K562 (cell line): ENCODE measurements around the gene TMEM79. TPM values are rescaled to one million over a fixed set of nuclear protein-coding genes. Genes with fewer than 3 reads are reported as not detected.

Experiments used
- ATAC-seq: fragments of 200-7000 bp; cut with Tn5 transposase; 3 replicates; pipeline ENCODE4 v1.9.1; 2020; ENCODE audit warnings: moderate library complexity
- BruUV-seq: library from RNA; stranded (reverse); fragments of 400-500 nt; replicated peaks from 2 replicates; lab custom pipeline; 2021; lab: Mats Ljungman, UMichigan
- CTCF ChIA-PET: fragments of 300-600 bp; formaldehyde crosslinking; extraction: SDS; loops from one replicate; lab custom pipeline; 2021; ENCODE audit warnings: low intra/inter-chr PET ratio; lab: Yijun Ruan, JAX
- POLR2A ChIA-PET: fragments of 300-600, 350-650 bp; sonication (Branson Sonifier 250); formaldehyde crosslinking; extraction: SDS; loops from one replicate; lab custom pipeline; 2021; ENCODE audit warnings: antibody characterized with exemption, inconsistent platforms; lab: Yijun Ruan, JAX
- DNase-seq, 4 experiments: peaks; one replicate each; pipeline versions ENCODE4 v3.0.0 to v3.0.0-alpha.2; 2011 to 2018; ENCODE audit warnings: low spot score in 3 of 4, mixed read lengths in 3 of 4; ENCODE audit errors: extremely low read depth in 1 of 4
- FAIRE-seq: peaks from 2 replicates; lab custom pipeline; 2011; peaks lifted over from hg19 to GRCh38; lab: Jason Lieb, UNC
- H2AFZ ChIP-seq: 2 replicates; pipeline ENCODE4 v1.6.0; 2011; ENCODE audit warnings: low read depth, low read length, control low read depth, inconsistent platforms
- H3K27ac ChIP-seq: fragments of 200-600 bp; 3 replicates; pipeline ENCODE4 v1.8.0; 2011; ENCODE audit warnings: low read depth, mild to moderate bottlenecking, control low read depth, inconsistent platforms, low read length, moderate library complexity, mixed read lengths; ENCODE audit errors: extremely low read depth
- H3K27me3 ChIP-seq, 2 experiments: fragments of 300-600 bp in 1 of 2; 2 replicates in 1 of 2; 3 replicates in 1 of 2; pipeline versions ENCODE4 v1.6.0 to v1.8.0; 2011; ENCODE audit warnings: inconsistent platforms in 2 of 2, low read length in 2 of 2, mild to moderate bottlenecking in 1 of 2, mixed read lengths in 1 of 2, moderate library complexity in 1 of 2; ENCODE audit not compliant: control insufficient read depth in 2 of 2, insufficient read depth in 2 of 2
- H3K36me3 ChIP-seq: fragments of 300-600 bp; 3 replicates; pipeline ENCODE4 v1.8.0; 2011; ENCODE audit warnings: mild to moderate bottlenecking, low read length, inconsistent platforms; ENCODE audit not compliant: control insufficient read depth, insufficient read depth
- H3K4me1 ChIP-seq, 2 experiments: fragments of 200-600 bp in 1 of 2; replicated peaks in 1 of 2; 2 replicates in 1 of 2; 3 replicates in 1 of 2; pipeline versions ENCODE4 v1.5.1 to v1.8.0; 2011; ENCODE audit warnings: inconsistent platforms in 2 of 2, low read length in 2 of 2, mild to moderate bottlenecking in 1 of 2, mixed read lengths in 1 of 2, moderate library complexity in 1 of 2; ENCODE audit not compliant: control insufficient read depth in 2 of 2, insufficient read depth in 2 of 2
- H3K4me2 ChIP-seq: 2 replicates; pipeline ENCODE4 v1.6.1; 2011; ENCODE audit warnings: low read length, control low read depth, inconsistent platforms, mixed read lengths; ENCODE audit not compliant: insufficient read depth
- H3K4me3 ChIP-seq: fragments of 200-600 bp; sonication (generic), shearing (Covaris generic); 2 replicates; pipeline ENCODE4 v1.5.1; 2016; ENCODE audit warnings: control low read depth, inconsistent platforms
- H3K79me2 ChIP-seq: fragments of 200-600 bp; 3 replicates; pipeline ENCODE4 v1.8.0; 2011; ENCODE audit warnings: low read length, inconsistent platforms; ENCODE audit not compliant: control insufficient read depth, insufficient read depth
- H3K9ac ChIP-seq, 2 experiments: 2 replicates each; pipeline versions ENCODE4 v1.6.0 to v1.6.1; 2011; ENCODE audit warnings: low read depth in 2 of 2, low read length in 2 of 2, control low read depth in 1 of 2, inconsistent platforms in 1 of 2, mild to moderate bottlenecking in 1 of 2, mixed read lengths in 1 of 2; ENCODE audit not compliant: insufficient read depth in 1 of 2
- H3K9me1 ChIP-seq: one replicate; pipeline ENCODE4 v1.6.0; 2011; ENCODE audit warnings: inconsistent platforms, mild to moderate bottlenecking, low read length, moderate library complexity; ENCODE audit not compliant: control insufficient read depth, insufficient read depth
- H3K9me3 ChIP-seq: replicated peaks from 2 replicates; pipeline ENCODE4 v1.5.1; 2011; ENCODE audit warnings: low read depth, low read length, inconsistent platforms; ENCODE audit not compliant: control insufficient read depth, insufficient read depth
- H4K20me1 ChIP-seq: replicated peaks from 2 replicates; pipeline ENCODE4 v1.6.1; 2011; ENCODE audit warnings: low read length, inconsistent platforms, mixed read lengths; ENCODE audit not compliant: control insufficient read depth, insufficient read depth
- FOXA3 ChIP-seq, 2 experiments: fragments of 450-650 bp in 1 of 2; sonication (generic) in 1 of 2; formaldehyde crosslinking; IDR thresholded peaks in 1 of 2; conservative IDR thresholded peaks in 1 of 2; 2 replicates each; pipeline versions ENCODE4 v1.4.0 to v1.8.0; 2020 to 2022; ENCODE audit warnings: mild to moderate bottlenecking in 2 of 2, missing genetic modification reagents in 1 of 2
- HCFC1 ChIP-seq: IDR thresholded peaks from 2 replicates; pipeline ENCODE4 v1.6.1; 2012; ENCODE audit warnings: low read depth, low read length, improper control_type of control experiment
- HMGN3 ChIP-seq: IDR thresholded peaks from 2 replicates; pipeline ENCODE4 v1.6.1; 2011; ENCODE audit warnings: borderline replicate concordance, low read depth, mild to moderate bottlenecking, mixed read lengths, low read length; ENCODE audit not compliant: insufficient read length; ENCODE audit errors: extremely low read depth
- POLR2G ChIP-seq: fragments of 200-400 bp; formaldehyde crosslinking; IDR thresholded peaks from 2 replicates; pipeline ENCODE4 v1.6.1; 2017; ENCODE audit warnings: low read depth, mild to moderate bottlenecking, antibody characterized with exemption, low read length, moderate library complexity
- SREBF2 ChIP-seq: sonication (generic); formaldehyde crosslinking; IDR thresholded peaks from 2 replicates; pipeline ENCODE4 v1.4.0; 2020; ENCODE audit warnings: mild to moderate bottlenecking, missing genetic modification reagents
- TAF15 ChIP-seq: fragments of 200-400 bp; formaldehyde crosslinking; IDR thresholded peaks from 2 replicates; pipeline ENCODE4 v1.6.1; 2017; ENCODE audit warnings: mild to moderate bottlenecking, low read depth, low read length, moderate library complexity
- TEAD1 ChIP-seq, 2 experiments: fragments of 450-650 bp in 1 of 2; sonication (generic) in 1 of 2; formaldehyde crosslinking; IDR thresholded peaks; 2 replicates each; pipeline versions ENCODE4 v1.4.0 to v1.8.0; 2020 to 2022; ENCODE audit warnings: mild to moderate bottlenecking in 2 of 2, missing genetic modification reagents in 1 of 2
- ZKSCAN8 ChIP-seq: fragments of 200-800 bp; sonication (Bioruptor generic); IDR thresholded peaks from 2 replicates; pipeline ENCODE4 v1.6.1; 2016; ENCODE audit warnings: missing genetic modification characterization, missing compliant biosample characterization
- ZNF253 ChIP-seq: fragments of 250-450 bp; sonication (Bioruptor Pico); conservative IDR thresholded peaks from 2 replicates; pipeline ENCODE4 v1.6.1; 2021; ENCODE audit warnings: mild to moderate bottlenecking
- ZNF583 ChIP-seq: fragments of 250-450 bp; sonication (Bioruptor Pico); IDR thresholded peaks from 2 replicates; pipeline ENCODE4 v1.4.0; 2020
- ZNF695 ChIP-seq: fragments of 450-650 bp; formaldehyde crosslinking; IDR thresholded peaks from 2 replicates; pipeline ENCODE4 v1.4.0; 2020; ENCODE audit warnings: mild to moderate bottlenecking, moderate library complexity
- WGBS: fragments of 100-300 bp; shearing (Covaris generic); methylation state at CpG from one replicate; pipeline ENCODE4 v1.1.6; 2016; ENCODE audit warnings: low coverage, mixed read lengths; ENCODE audit not compliant: insufficient coverage; ENCODE audit errors: missing lambda C conversion rate; 5-methylcytosine and 5-hydroxymethylcytosine counted together
- in situ Hi-C: fragments of 300-500 bp; cut with MboI; formaldehyde crosslinking; loops from 4 replicates; pipeline ENCODE4 v1.15.0; 2018; ENCODE audit warnings: inconsistent platforms, mixed read lengths
- intact Hi-C: fragments of 100-400 bp; cut with micrococcal nuclease; formaldehyde crosslinking; loops from 2 replicates; pipeline ENCODE4 v1.14.2; 2022
- polyA plus RNA-seq, 8 experiments: library from polyadenylated mRNA; depleted of rRNA in 4 of 8; stranded (reverse) in 5 of 8; unstranded in 3 of 8; fragments of >200 nt; fragmentation: Nextera tagmentation in 2 of 8; fragmentation: Illumina TruSeq in 1 of 8; extraction: Ambion mirVana in 2 of 8; extraction: Trizol in 1 of 8; gene quantifications; 2 replicates each; pipeline versions ENCODE4 v1.2.1 to v1.2.3, GENCODE V29; 2011 to 2014; ENCODE audit warnings: inconsistent platforms in 1 of 8, missing spikeins in 1 of 8
- total RNA-seq, 7 experiments: library from RNA; depleted of rRNA in 6 of 7; stranded (reverse); fragments of >200 nt in 6 of 7; fragmentation: Illumina TruSeq in 2 of 7; extraction: Trizol in 2 of 7; gene quantifications; 2 replicates each; pipeline versions ENCODE4 v1.2.1 to v1.2.3, GENCODE V29; 2011 to 2021; ENCODE audit warnings: low replicate concordance in 1 of 7
- TF ChIP-seq, protein P1 (sequence below), 3 experiments: fragments of 200-800 bp in 1 of 3; sonication (Bioruptor generic) in 1 of 3; sonication (generic) in 1 of 3; formaldehyde crosslinking in 1 of 3; IDR thresholded peaks; 2 replicates each; pipeline versions ENCODE4 v1.6.1 to v1.8.0; 2016 to 2022; ENCODE audit warnings: mild to moderate bottlenecking in 2 of 3, missing compliant biosample characterization in 2 of 3, missing genetic modification characterization in 2 of 3, missing genetic modification reagents in 1 of 3
- TF ChIP-seq, protein P2 (sequence below), 2 experiments: fragments of 450-650 bp in 1 of 2; sonication (generic) in 1 of 2; formaldehyde crosslinking; conservative IDR thresholded peaks; 2 replicates each; pipeline versions ENCODE4 v1.4.0 to v1.8.1; 2020 to 2022; ENCODE audit warnings: mild to moderate bottlenecking in 1 of 2, missing genetic modification reagents in 1 of 2

TMEM79 gene
- total and polyA plus RNA-seq, 9 of the 15 experiments (the other 6 are each of a cell fraction or from before 2014, with no cell fraction given), result 0.69 to 6.8 (median 4.0) TPM

DNA sequence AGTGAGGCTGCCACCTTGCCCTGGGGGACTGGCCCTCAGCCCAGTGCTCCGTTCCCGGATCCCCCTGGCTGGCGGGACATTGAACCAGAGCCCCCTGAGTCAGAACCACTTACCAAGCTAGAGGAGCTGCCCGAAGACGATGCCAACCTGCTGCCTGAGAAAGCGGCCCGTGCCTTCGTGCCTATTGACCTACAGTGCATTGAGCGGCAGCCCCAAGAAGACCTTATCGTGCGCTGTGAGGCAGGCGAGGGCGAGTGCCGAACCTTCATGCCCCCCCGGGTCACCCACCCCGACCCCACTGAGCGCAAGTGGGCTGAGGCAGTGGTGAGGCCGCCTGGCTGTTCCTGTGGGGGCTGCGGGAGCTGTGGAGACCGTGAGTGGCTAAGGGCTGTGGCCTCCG, 1.3 kb downstream of the TMEM79 start:
- H3K4me2 ChIP-seq, result no peak overlapping the region
- DNase-seq (no peak), FAIRE-seq (no peak), ATAC-seq (no peak)
- intact Hi-C loops (no loop called here), in situ Hi-C loops (no loop called here)
- no peaks in the 10 kb centered on the region for H3K9me3 ChIP-seq
- peaks cover 27% of the 10 kb centered on the region for H3K36me3 ChIP-seq
- BruUV-seq, result no TSS peak
- H3K27ac ChIP-seq, result no peak overlapping the region
- no peaks in the 10 kb centered on the region for H3K27me3 ChIP-seq
- no peaks in the 10 kb centered on the region for H4K20me1 ChIP-seq
- H3K9me1 ChIP-seq, result no peaks in the 10 kb centered on the region
- CTCF ChIA-PET, result no interaction called here
- peaks cover 32% of the 10 kb centered on the region for H3K79me2 ChIP-seq
- TF ChIP-seq POLR2G (0 out of 2 replicates have a peak, but pooled peaks have one; percentile 20), ZNF583 (CRISPR knock-in tag) (no peak)
- peak overlapping the region in 1 of 2 experiments; percentile 40; a peak in 1 of 4 replicates for H3K9ac ChIP-seq
- POLR2A ChIA-PET, result interaction anchor here (1.4 to 6.3 kb wide), 2 partner anchors 15 to 19 kb away, joined by 3 to 63 read pairs; no protein-coding TSS in a partner anchor
- H3K4me3 ChIP-seq, result no peak overlapping the region
- 91% methylated on average over 13 of the region's 21 CpGs for WGBS
- no peak overlapping the region for H2AFZ ChIP-seq
- peaks cover 6 to 10% of the 10 kb centered on the region in 2 experiments; a peak in 4 of 5 replicates for H3K4me1 ChIP-seq

DNA sequence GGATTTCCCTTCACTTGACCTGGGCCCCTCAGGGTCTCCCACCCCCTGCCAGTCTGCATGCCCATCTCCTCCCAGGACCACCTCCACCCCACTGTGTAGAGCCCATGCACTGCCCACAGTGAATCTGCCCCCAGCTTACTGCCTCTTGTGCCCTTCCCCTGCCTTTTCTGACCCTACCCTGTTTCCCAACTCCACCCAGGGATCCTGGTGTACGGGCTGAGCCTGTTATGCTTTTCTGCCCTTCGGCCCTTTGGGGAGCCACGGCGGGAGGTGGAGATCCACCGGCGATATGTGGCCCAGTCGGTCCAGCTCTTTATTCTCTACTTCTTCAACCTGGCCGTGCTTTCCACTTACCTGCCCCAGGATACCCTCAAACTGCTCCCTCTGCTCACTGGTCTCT, 1.9 kb downstream of the TMEM79 start:
- H4K20me1 ChIP-seq, result no peaks in the 10 kb centered on the region
- H3K36me3 ChIP-seq, result peaks cover 24% of the 10 kb centered on the region; the same call in 2 of the 3 replicates
- peaks cover 25% of the 10 kb centered on the region for H3K79me2 ChIP-seq
- FAIRE-seq (no peak), ATAC-seq (no peak), DNase-seq (no peak)
- peaks cover 2 to 10% of the 10 kb centered on the region in 2 experiments; a peak in 4 of 5 replicates for H3K4me1 ChIP-seq
- H3K27me3 ChIP-seq, result no peaks in the 10 kb centered on the region
- no peaks in the 10 kb centered on the region for H3K9me3 ChIP-seq
- intact Hi-C loops, result no loop called here
- H2AFZ ChIP-seq, result no peak overlapping the region
- POLR2A ChIA-PET, result interaction anchor here (1.0 to 6.3 kb wide), 2 partner anchors 10 to 16 kb away, joined by 4 to 63 read pairs; partner anchors contain the start of gene GLMP
- no peak overlapping the region for H3K4me2 ChIP-seq
- H3K4me3 ChIP-seq, result no peak overlapping the region
- H3K9ac ChIP-seq, result peak overlapping the region in 1 of 2 experiments; percentile 71; a peak in 2 of 4 replicates
- H3K9me1 ChIP-seq, result no peaks in the 10 kb centered on the region
- 98% methylated on average over 8 of the region's 8 CpGs for WGBS
- no TSS peak for BruUV-seq
- CTCF ChIA-PET, result no interaction called here
- in situ Hi-C loops, result no loop called here
- no peak overlapping the region for H3K27ac ChIP-seq
- TF ChIP-seq HCFC1 (no peak), ZNF695 (CRISPR knock-in tag) (no peak), TEAD1 (CRISPR knock-in tag; IDR thresholded peaks at IDR 0.05) (no peak), TAF15 (no peak), ZKSCAN8 (no peak), ZNF253 (CRISPR knock-in tag) (no peak), FOXA3 (CRISPR knock-in tag; conservative IDR thresholded peaks at IDR 0.05 in 1 of 2, IDR thresholded peaks at IDR 0.05 in 1 of 2) (no peak), SREBF2 (CRISPR knock-in tag) (no peak), HMGN3 (no peak), ZNF583 (CRISPR knock-in tag) (no peak)
- TF ChIP-seq, protein P1, sequence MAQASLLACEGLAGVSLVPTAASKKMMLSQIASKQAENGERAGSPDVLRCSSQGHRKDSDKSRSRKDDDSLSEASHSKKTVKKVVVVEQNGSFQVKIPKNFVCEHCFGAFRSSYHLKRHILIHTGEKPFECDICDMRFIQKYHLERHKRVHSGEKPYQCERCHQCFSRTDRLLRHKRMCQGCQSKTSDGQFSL (CRISPR knock-in tag; IDR thresholded peaks at IDR 0.05), result no peak
- TF ChIP-seq, protein P1 (tag; IDR thresholded peaks at IDR 0.05), result no peak
- TF ChIP-seq, protein P2, sequence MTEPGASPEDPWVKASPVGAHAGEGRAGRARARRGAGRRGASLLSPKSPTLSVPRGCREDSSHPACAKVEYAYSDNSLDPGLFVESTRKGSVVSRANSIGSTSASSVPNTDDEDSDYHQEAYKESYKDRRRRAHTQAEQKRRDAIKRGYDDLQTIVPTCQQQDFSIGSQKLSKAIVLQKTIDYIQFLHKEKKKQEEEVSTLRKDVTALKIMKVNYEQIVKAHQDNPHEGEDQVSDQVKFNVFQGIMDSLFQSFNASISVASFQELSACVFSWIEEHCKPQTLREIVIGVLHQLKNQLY (CRISPR knock-in tag; conservative IDR thresholded peaks at IDR 0.05), result no peak
